Endothelial cell of umbilical vein (primary cell): ENCODE results near the gene S100A4. TPM values are rescaled to one million over a fixed set of nuclear protein-coding genes. Genes with fewer than 3 reads are reported as not detected.

ENCODE experiments used
- BruUV-seq: library from RNA; stranded (reverse); fragments of 400-500 nt; replicated peaks from 2 replicates; lab custom pipeline; 2021; lab: Mats Ljungman, UMichigan
- CTCF ChIA-PET: fragments of 300-600, 350-600 bp; sonication (Branson Sonifier 250); formaldehyde crosslinking; loops from one replicate; lab custom pipeline; 2021; ENCODE audit warnings: antibody characterized with exemption, inconsistent platforms; lab: Charles Lee
- POLR2A ChIA-PET: fragments of 300-600, 350-600 bp; sonication (Branson Sonifier 250); formaldehyde crosslinking; loops from one replicate; lab custom pipeline; 2021; ENCODE audit warnings: antibody characterized with exemption, inconsistent platforms; lab: Charles Lee
- DNase-seq: peaks from one replicate; pipeline ENCODE4 v3.0.0-alpha.2; 2011; ENCODE audit warnings: low read depth, low spot score
- FAIRE-seq: peaks from 2 replicates; lab custom pipeline; 2011; peaks lifted over from hg19 to GRCh38; lab: Jason Lieb, UNC
- H2AFZ ChIP-seq: 2 replicates; pipeline ENCODE4 v1.6.0; 2012; ENCODE audit warnings: low read depth, low read length, control low read depth, inconsistent platforms
- H3K27ac ChIP-seq: 2 replicates; pipeline ENCODE4 v1.5.1; 2011; ENCODE audit warnings: low read depth, mild to moderate bottlenecking, control low read depth, low read length, moderate library complexity; ENCODE audit not compliant: insufficient read depth
- H3K27me3 ChIP-seq, 2 experiments: 2 replicates each; pipeline versions ENCODE4 v1.6.0 to v1.6.1; 2011; ENCODE audit warnings: low read length in 2 of 2, mixed read lengths in 1 of 2; ENCODE audit not compliant: control insufficient read depth in 2 of 2, insufficient read depth in 2 of 2
- H3K36me3 ChIP-seq, 2 experiments: 2 replicates in 1 of 2; 3 replicates in 1 of 2; pipeline ENCODE4 v1.5.1; 2011; ENCODE audit warnings: low read length in 2 of 2, mild to moderate bottlenecking in 1 of 2, moderate library complexity in 1 of 2; ENCODE audit not compliant: control insufficient read depth in 2 of 2, insufficient read depth in 2 of 2; ENCODE audit errors: extremely low read depth in 1 of 2
- H3K4me1 ChIP-seq: 3 replicates; pipeline ENCODE4 v1.5.1; 2011; ENCODE audit warnings: mild to moderate bottlenecking, low read length; ENCODE audit not compliant: control insufficient read depth, insufficient read depth; ENCODE audit errors: extremely low read depth
- H3K4me2 ChIP-seq: 2 replicates; pipeline ENCODE4 v1.6.1; 2011; ENCODE audit warnings: low read length, control low read depth, mixed read lengths; ENCODE audit not compliant: insufficient read depth
- H3K4me3 ChIP-seq, 3 experiments: fragments of 200-600 bp in 1 of 3; sonication (generic), shearing (Covaris generic) in 1 of 3; replicated peaks in 1 of 3; 2 replicates each; pipeline ENCODE4 v1.5.1; 2011 to 2016; ENCODE audit warnings: control low read depth in 3 of 3, low read length in 3 of 3, mild to moderate bottlenecking in 2 of 3, inconsistent platforms in 1 of 3, low read depth in 1 of 3, moderate library complexity in 1 of 3; ENCODE audit not compliant: insufficient read depth in 1 of 3
- H3K79me2 ChIP-seq: 2 replicates; pipeline ENCODE4 v1.6.0; 2012; ENCODE audit warnings: low read length, inconsistent platforms; ENCODE audit not compliant: control insufficient read depth, insufficient read depth
- H3K9ac ChIP-seq: replicated peaks from 2 replicates; pipeline ENCODE3; 2011; ENCODE audit warnings: low read length, control low read depth; ENCODE audit not compliant: insufficient read depth; ENCODE audit errors: extremely low read depth
- H3K9me1 ChIP-seq: replicated peaks from 3 replicates; pipeline ENCODE4 v1.6.0; 2011; ENCODE audit warnings: mild to moderate bottlenecking, low read length; ENCODE audit not compliant: control insufficient read depth, insufficient read depth; ENCODE audit errors: extremely low read depth
- H3K9me3 ChIP-seq: replicated peaks from 2 replicates; pipeline ENCODE4 v1.5.1; 2012; ENCODE audit warnings: low read length, inconsistent platforms; ENCODE audit not compliant: control insufficient read depth, insufficient read depth
- H4K20me1 ChIP-seq: replicated peaks from 2 replicates; pipeline ENCODE3; 2011; ENCODE audit warnings: mild to moderate bottlenecking, low read length; ENCODE audit not compliant: control insufficient read depth, insufficient read depth; ENCODE audit errors: extremely low read depth
- EZH2 ChIP-seq: IDR thresholded peaks from 2 replicates; pipeline ENCODE4 v1.6.1; 2012; ENCODE audit warnings: borderline replicate concordance, low read depth, mild to moderate bottlenecking, moderate library complexity, low read length, inconsistent platforms; ENCODE audit not compliant: severe bottlenecking
- FOS ChIP-seq: IDR thresholded peaks from 2 replicates; pipeline ENCODE4 v1.6.1; 2011; ENCODE audit warnings: mild to moderate bottlenecking, low read length, moderate library complexity, borderline replicate concordance; ENCODE audit not compliant: insufficient read depth
- GATA2 ChIP-seq: IDR thresholded peaks from 2 replicates; pipeline ENCODE4 v1.7.0; 2011; ENCODE audit warnings: low read depth, mild to moderate bottlenecking, moderate library complexity, mixed read lengths, low read length; ENCODE audit not compliant: insufficient read length, insufficient read depth
- JUN ChIP-seq: IDR thresholded peaks from 2 replicates; pipeline ENCODE4 v1.6.1; 2011; ENCODE audit warnings: borderline replicate concordance, low read depth; ENCODE audit not compliant: insufficient read length, insufficient read depth
- MAX ChIP-seq: IDR thresholded peaks from 2 replicates; pipeline ENCODE4 v1.6.1; 2011; ENCODE audit not compliant: insufficient read depth, insufficient read length
- MYC ChIP-seq: IDR thresholded peaks from one replicate; pipeline ENCODE4 v1.6.1; 2011; ENCODE audit warnings: mild to moderate bottlenecking, low read depth, low read length
- POLR2A ChIP-seq: IDR thresholded peaks from 2 replicates; pipeline ENCODE4 v1.6.1; 2012; ENCODE audit warnings: low read depth, mild to moderate bottlenecking, control low read depth, low read length
- POLR2AphosphoS5 ChIP-seq: IDR thresholded peaks from 2 replicates; pipeline ENCODE4 v1.6.1; 2012; ENCODE audit warnings: low read depth, mild to moderate bottlenecking, control low read depth, low read length, moderate library complexity; ENCODE audit not compliant: insufficient read depth
- dilution Hi-C: fragments of 300-500 bp; cut with MboI; formaldehyde crosslinking; loops from one replicate; pipeline ENCODE4 v1.15.0; 2019; ENCODE audit warnings: low sequenced_read_pairs; ENCODE audit not compliant: extremely low pct_ligation_motif_present
- intact Hi-C: fragments of 100-400 bp; cut with micrococcal nuclease; formaldehyde crosslinking; loops from one replicate; pipeline ENCODE4 v1.10.0; 2022
- polyA plus RNA-seq, 4 experiments: library from polyadenylated mRNA; depleted of rRNA in 3 of 4; stranded (reverse) in 3 of 4; unstranded in 1 of 4; fragments of >200 nt; gene quantifications; 2 replicates each; pipeline versions ENCODE4 v1.2.1 to v1.2.3, GENCODE V29; 2011 to 2012; ENCODE audit warnings: missing spikeins in 1 of 4
- total RNA-seq: library from RNA; stranded (reverse); gene quantifications from 2 replicates; pipeline ENCODE4 v1.2.3, GENCODE V29; 2021
- TF ChIP-seq, protein P1 (sequence below), 2 donors: IDR thresholded peaks; 1 replicate in 1 of 2; 2 replicates in 1 of 2; pipeline ENCODE4 v1.5.1; 2011; ENCODE audit warnings: low read length in 2 of 2, mild to moderate bottlenecking in 2 of 2, moderate library complexity in 2 of 2, control low read depth in 1 of 2, inconsistent platforms in 1 of 2, low read depth in 1 of 2; ENCODE audit not compliant: insufficient read depth in 1 of 2; ENCODE audit errors: extremely low read depth in 1 of 2

S100A4 gene
- total and polyA plus RNA-seq, 2 donors (not counting 3 experiments of a cell fraction or from before 2014, with no cell fraction given), result 1.1 TPM; not detected in 1

GRCh38 chr1:153550398-153550758 lies 4.8 kb upstream of the S100A4 start:
- Histone ChIP-seq H3K36me3 (no peaks in the 10 kb centered on the region), H3K9ac (no peak overlapping the region), H2AFZ (no peak overlapping the region), H4K20me1 (no peaks in the 10 kb centered on the region), H3K9me1 (no peaks in the 10 kb centered on the region), H3K27ac (no peak overlapping the region), H3K27me3 (no peaks in the 10 kb centered on the region), H3K4me2 (no peak overlapping the region), H3K4me1 (peaks cover 21% of the 10 kb centered on the region), H3K9me3 (no peaks in the 10 kb centered on the region), H3K79me2 (no peaks in the 10 kb centered on the region), H3K4me3 (no peak overlapping the region)
- ChIA-PET POLR2A (no interaction called here), CTCF (interaction anchor here (0.6 to 3.3 kb wide), 8 partner anchors 10 to 77 kb away, joined by 3 to 13 read pairs (median 4); partner anchors contain the start of gene S100A13)
- no TSS peak for BruUV-seq
- FAIRE-seq, result no peak
- intact Hi-C loops, result no loop called here
- no peak for DNase-seq
- dilution Hi-C loops, result no loop called here
- no peak for TF ChIP-seq GATA2
- TF ChIP-seq, protein P1, sequence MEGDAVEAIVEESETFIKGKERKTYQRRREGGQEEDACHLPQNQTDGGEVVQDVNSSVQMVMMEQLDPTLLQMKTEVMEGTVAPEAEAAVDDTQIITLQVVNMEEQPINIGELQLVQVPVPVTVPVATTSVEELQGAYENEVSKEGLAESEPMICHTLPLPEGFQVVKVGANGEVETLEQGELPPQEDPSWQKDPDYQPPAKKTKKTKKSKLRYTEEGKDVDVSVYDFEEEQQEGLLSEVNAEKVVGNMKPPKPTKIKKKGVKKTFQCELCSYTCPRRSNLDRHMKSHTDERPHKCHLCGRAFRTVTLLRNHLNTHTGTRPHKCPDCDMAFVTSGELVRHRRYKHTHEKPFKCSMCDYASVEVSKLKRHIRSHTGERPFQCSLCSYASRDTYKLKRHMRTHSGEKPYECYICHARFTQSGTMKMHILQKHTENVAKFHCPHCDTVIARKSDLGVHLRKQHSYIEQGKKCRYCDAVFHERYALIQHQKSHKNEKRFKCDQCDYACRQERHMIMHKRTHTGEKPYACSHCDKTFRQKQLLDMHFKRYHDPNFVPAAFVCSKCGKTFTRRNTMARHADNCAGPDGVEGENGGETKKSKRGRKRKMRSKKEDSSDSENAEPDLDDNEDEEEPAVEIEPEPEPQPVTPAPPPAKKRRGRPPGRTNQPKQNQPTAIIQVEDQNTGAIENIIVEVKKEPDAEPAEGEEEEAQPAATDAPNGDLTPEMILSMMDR (IDR thresholded peaks at IDR 0.05; ENCODE audit: extremely low read depth in 1 of 2, insufficient read depth in 1 of 2, low read depth in 1 of 2, low read length in 2 of 2), result no peak
- TF ChIP-seq POLR2A, result no peak

DNA sequence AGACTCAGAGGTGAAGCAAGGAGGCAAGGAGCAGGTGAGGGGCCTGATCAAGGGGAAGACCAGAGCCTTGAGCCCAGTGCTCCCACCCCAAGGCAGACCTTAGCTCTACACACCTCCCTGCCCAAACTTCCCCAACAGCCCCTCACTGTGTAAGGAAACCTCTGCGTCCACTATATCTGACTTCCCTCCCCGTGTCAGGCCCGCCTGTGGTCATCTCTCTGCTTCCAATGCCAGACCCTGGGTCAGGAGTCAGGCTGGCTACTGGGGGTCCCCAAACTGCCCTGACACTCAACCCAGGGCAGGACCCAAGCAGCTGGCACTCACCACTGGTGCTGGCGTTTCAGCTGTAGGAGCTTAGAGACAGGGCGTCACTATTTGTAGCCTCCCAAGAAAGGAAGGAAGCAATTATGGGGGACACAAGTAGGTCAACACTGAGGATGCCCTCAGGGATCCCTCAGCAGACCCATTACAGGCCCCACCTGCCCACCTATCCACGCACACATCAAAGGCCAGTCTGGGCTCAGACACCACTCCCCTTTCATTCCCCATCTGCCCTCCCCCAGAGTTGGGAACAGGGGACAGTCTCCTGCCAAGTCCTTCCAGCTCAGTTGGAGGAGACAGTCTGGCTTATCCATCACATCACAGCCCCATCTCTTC lies 4.3 kb upstream of the S100A4 start:
- Histone ChIP-seq H3K4me2 (no peak overlapping the region), H3K27ac (peak overlapping the region; percentile 25), H2AFZ (peak overlapping the region; percentile 66), H3K9ac (no peak overlapping the region), H3K27me3 (no peaks in the 10 kb centered on the region), H3K4me3 (no peak overlapping the region), H3K9me1 (no peaks in the 10 kb centered on the region), H3K79me2 (no peaks in the 10 kb centered on the region), H3K4me1 (peaks cover 26% of the 10 kb centered on the region), H3K9me3 (no peaks in the 10 kb centered on the region), H4K20me1 (no peaks in the 10 kb centered on the region), H3K36me3 (no peaks in the 10 kb centered on the region)
- ChIA-PET POLR2A (no interaction called here), CTCF (interaction anchor here (0.6 to 3.3 kb wide), 8 partner anchors 11 to 39 kb away, joined by 3 to 13 read pairs (median 4); no protein-coding TSS in a partner anchor)
- FAIRE-seq (no peak), DNase-seq (no peak)
- dilution Hi-C loops, result no loop called here
- TF ChIP-seq EZH2 (no peak), POLR2A (no peak), MAX (no peak), JUN (no peak), POLR2AphosphoS5 (no peak), FOS (no peak), MYC (no peak), GATA2 (no peak)
- TF ChIP-seq, protein P1 (IDR thresholded peaks at IDR 0.05; ENCODE audit: extremely low read depth in 1 of 2, insufficient read depth in 1 of 2, low read depth in 1 of 2, low read length in 2 of 2), result no peak
- intact Hi-C loops, result loop anchor here (1.0 kb wide), 2 partner anchors 14 to 16 kb away; no protein-coding TSS in a partner anchor
- BruUV-seq, result no TSS peak
